ENCODE results near the gene FMNL2. TPM values are rescaled to one million over a fixed set of nuclear protein-coding genes. Genes with fewer than 3 reads are reported as not detected.

Gene FMNL2
- total RNA-seq, 1 experiment from 2014 or later, result 33.6 TPM

GRCh38 chr2:152664725-152665124, 329.8 kb downstream of the FMNL2 start:
- TF ChIP-seq TCF7L2 (IDR thresholded peaks at IDR 0.05; ENCODE audit: low read depth, low read length), result no peak
- no peak for TF ChIP-seq REST (IDR thresholded peaks at IDR 0.05; ENCODE audit: insufficient read depth in 1 of 2, low read depth in 2 of 2, low read length in 1 of 2)
- TF ChIP-seq POLR2AphosphoS5 (IDR thresholded peaks at IDR 0.05; ENCODE audit: low read depth, low read length), result no peak
- no peak for TF ChIP-seq CTCF (IDR thresholded peaks at IDR 0.05)
- no peak for TF ChIP-seq SIN3A (IDR thresholded peaks at IDR 0.05; ENCODE audit: borderline replicate concordance, insufficient read depth, low read depth, low read length)
- in situ Hi-C loops (cut with HindIII; ENCODE audit: low pct_unique_long_range_greater_than_20kb, low sequenced_read_pairs) (no loop called here), intact Hi-C loops (cut with micrococcal nuclease; ENCODE audit: unreplicated experiment) (no loop called here)
- BruUV-seq (replicated peaks), result no TSS peak
- H3K36me3 ChIP-seq (ENCODE audit: control insufficient read depth, insufficient read depth, low read length), result peaks cover 60% of the 10 kb centered on the region
- no peaks in the 10 kb centered on the region for H3K9me3 ChIP-seq (ENCODE audit: control insufficient read depth, insufficient read depth, low read depth, low read length)
- DNase-seq (ENCODE audit: low read depth, low spot score), result no peak
- no peak for ATAC-seq
- H3K4me3 ChIP-seq (ENCODE audit: low read depth in 2 of 2, low read length in 2 of 2), result no peak overlapping the region
- H3K4me1 ChIP-seq (ENCODE audit: control insufficient read depth, insufficient read depth, low read length), result no peaks in the 10 kb centered on the region
- ChIA-PET CTCF (no interaction called here), POLR2A (no interaction called here)
- H3K27ac ChIP-seq (ENCODE audit: low read length), result no peak overlapping the region
- H3K27me3 ChIP-seq (ENCODE audit: control insufficient read depth, insufficient read depth, low read length), result no peaks in the 10 kb centered on the region

- BruUV-seq (replicated peaks), result no TSS peak
- no peak for DNase-seq (ENCODE audit: low read depth, low spot score)
- ATAC-seq, result no peak
- H3K4me3 ChIP-seq (ENCODE audit: low read depth in 2 of 2, low read length in 2 of 2), result no peak overlapping the region
- H3K36me3 ChIP-seq (ENCODE audit: control insufficient read depth, insufficient read depth, low read length), result peaks cover 84% of the 10 kb centered on the region
- no peak overlapping the region for H3K27ac ChIP-seq (ENCODE audit: low read length)
- intact Hi-C loops (cut with micrococcal nuclease; ENCODE audit: unreplicated experiment) (no loop called here), in situ Hi-C loops (cut with HindIII; ENCODE audit: low pct_unique_long_range_greater_than_20kb, low sequenced_read_pairs) (no loop called here)
- no peaks in the 10 kb centered on the region for H3K4me1 ChIP-seq (ENCODE audit: control insufficient read depth, insufficient read depth, low read length)
- no peaks in the 10 kb centered on the region for H3K9me3 ChIP-seq (ENCODE audit: control insufficient read depth, insufficient read depth, low read depth, low read length)
- ChIA-PET CTCF (no interaction called here), POLR2A (no interaction called here)
- no peaks in the 10 kb centered on the region for H3K27me3 ChIP-seq (ENCODE audit: control insufficient read depth, insufficient read depth, low read length)
- TF ChIP-seq SIN3A (IDR thresholded peaks at IDR 0.05; ENCODE audit: borderline replicate concordance, insufficient read depth, low read depth, low read length) (no peak), REST (IDR thresholded peaks at IDR 0.05; ENCODE audit: insufficient read depth in 1 of 2, low read depth in 2 of 2, low read length in 1 of 2) (no peak), CTCF (IDR thresholded peaks at IDR 0.05) (no peak), POLR2AphosphoS5 (IDR thresholded peaks at IDR 0.05; ENCODE audit: low read depth, low read length) (no peak), TCF7L2 (IDR thresholded peaks at IDR 0.05; ENCODE audit: low read depth, low read length) (no peak)
Observed at GRCh38 chr2:152674334-152674733, 339.4 kb downstream of the FMNL2 start.

Measured in Panc1 (cell line).